Bronchial epithelial cell (primary cell): ENCODE results near the gene ALDH1A2. TPM values are rescaled to one million over a fixed set of nuclear protein-coding genes. Genes with fewer than 3 reads are reported as not detected.
"Not testable (repeated sequence)": the region's sequence is repeated elsewhere in the genome, so short reads cannot be mapped to it uniquely, and the experiment has no call there.

Experiments
- DNase-seq: peaks from one replicate; pipeline ENCODE4 v3.0.0-alpha.2; 2010; ENCODE audit warnings: low read depth
- FAIRE-seq: peaks from 2 replicates; lab custom pipeline; 2011; peaks lifted over from hg19 to GRCh38; lab: Jason Lieb, UNC
- H3K27me3 ChIP-seq: 2 replicates; pipeline ENCODE4 v1.5.1; 2011; ENCODE audit warnings: low read length; ENCODE audit not compliant: control insufficient read depth, insufficient read depth
- H3K36me3 ChIP-seq: 2 replicates; pipeline ENCODE4 v1.5.1; 2011; ENCODE audit warnings: low read length; ENCODE audit not compliant: control insufficient read depth, insufficient read depth
- H3K4me3 ChIP-seq: 2 replicates; pipeline ENCODE4 v1.5.1; 2011; ENCODE audit warnings: mild to moderate bottlenecking, low read depth, low read length, control low read depth
- CTCF ChIP-seq: IDR thresholded peaks from 2 replicates; pipeline ENCODE4 v1.5.1; 2011; ENCODE audit warnings: mild to moderate bottlenecking, moderate library complexity, low read length, control low read depth, inconsistent platforms; ENCODE audit not compliant: insufficient read depth, severe bottlenecking
- total RNA-seq: library from RNA; depleted of rRNA; stranded (reverse); fragments of >200 nt; gene quantifications from 2 replicates; pipeline ENCODE4 v1.2.1, GENCODE V29; 2014

The ALDH1A2 gene
- 0.79 and 1.9 TPM in 2 replicates for total RNA-seq

DNA sequence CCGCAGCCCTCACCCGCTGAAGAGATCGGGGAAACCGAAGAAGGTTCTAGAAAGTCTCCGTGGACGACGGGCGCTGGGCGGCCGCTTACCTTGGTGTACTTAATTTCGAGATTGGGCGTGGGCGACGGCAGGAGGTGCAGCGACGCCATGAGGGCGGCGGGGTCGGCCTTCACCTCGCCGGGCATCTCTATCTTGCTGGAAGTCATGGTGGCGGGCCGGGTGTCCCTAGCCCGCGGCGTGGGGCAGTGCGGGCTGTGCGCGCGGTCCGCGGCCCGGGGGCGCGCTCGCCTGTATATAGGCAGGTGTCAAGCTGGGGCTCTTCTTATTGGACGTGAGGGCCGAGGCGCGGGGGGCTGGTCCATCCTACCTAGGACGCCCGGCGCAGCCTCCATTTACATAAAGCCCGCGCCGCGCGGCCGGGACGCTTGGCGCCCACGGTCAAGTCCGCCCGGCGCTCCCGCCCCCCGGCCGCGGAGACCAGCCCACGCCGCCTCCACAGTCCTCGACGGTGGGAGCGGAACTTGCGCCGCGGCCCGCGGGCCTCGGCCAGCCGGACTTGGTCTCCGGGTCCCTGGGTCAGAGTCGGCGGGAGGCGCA, at the start of gene ALDH1A2:
Gene ALDH1A2, minus strand, starts transcription at position 267 of the 597 bp plus-strand sequence. Its CDS starts 61 bp downstream, at position 206.
- Histone ChIP-seq H3K4me3 (peak within 1 kb of the TSS; percentile 35), H3K36me3 (no peaks in the 10 kb centered on the region), H3K27me3 (peaks cover 16% of the 10 kb centered on the region)
- FAIRE-seq (no peak), DNase-seq (no peak)
- no peak for TF ChIP-seq CTCF

- H3K36me3 ChIP-seq: no peaks in the 10 kb centered on the region
- no peak overlapping the region for H3K4me3 ChIP-seq
- FAIRE-seq (no peak), DNase-seq (peak; percentile 8)
- TF ChIP-seq CTCF: no peak
- H3K27me3 ChIP-seq: peaks cover under 1% of the 10 kb centered on the region
Observed at GRCh38 chr15:58114812-58115211, 49.3 kb upstream of the ALDH1A2 start.

DNA sequence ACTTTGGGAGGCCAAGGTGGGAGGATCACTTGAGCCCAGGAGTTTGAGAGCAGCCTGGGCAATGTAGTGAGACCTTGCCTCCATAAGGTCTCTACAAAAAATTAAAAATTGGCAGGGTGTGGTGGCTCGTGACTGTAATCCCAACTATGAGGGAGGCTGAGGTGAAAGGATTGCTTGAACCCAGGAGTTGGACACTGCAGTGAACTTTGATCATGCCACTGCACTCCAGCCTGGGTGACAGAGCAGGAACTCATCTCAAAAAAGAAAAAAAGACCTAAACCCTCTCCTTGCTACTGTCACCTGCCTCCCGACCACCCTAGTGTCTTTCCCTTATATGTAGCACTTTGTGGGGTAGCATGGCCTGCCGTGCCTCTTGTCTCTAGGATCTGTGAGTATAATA, 48.9 kb upstream of the ALDH1A2 start:
- no peak for DNase-seq
- peaks cover 2% of the 10 kb centered on the region for H3K27me3 ChIP-seq
- no peak for TF ChIP-seq CTCF
- H3K4me3 ChIP-seq: no peak overlapping the region
- no peak for FAIRE-seq
- no peaks in the 10 kb centered on the region for H3K36me3 ChIP-seq

DNA sequence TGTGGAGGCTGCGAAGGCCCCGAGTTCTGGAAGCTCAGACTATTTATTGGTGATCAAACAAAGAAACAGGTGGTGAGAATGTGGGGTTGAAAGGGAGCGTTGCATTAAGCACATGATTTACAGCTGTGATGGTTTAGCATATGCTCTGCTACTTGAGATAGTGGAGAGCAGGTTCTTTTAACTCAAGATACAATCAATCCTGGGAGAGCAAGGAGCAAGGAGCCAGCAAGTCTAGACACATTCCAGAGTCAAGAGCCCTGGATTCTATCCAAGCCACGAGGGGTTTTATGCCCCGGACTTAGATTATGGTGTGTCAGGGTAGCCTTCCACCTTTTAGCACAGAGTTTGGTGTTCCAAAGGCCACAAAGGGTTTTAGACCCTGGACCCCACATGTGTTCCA, 47.8 kb upstream of the ALDH1A2 start:
- not testable (repeated sequence) for DNase-seq, H3K36me3 ChIP-seq, FAIRE-seq, H3K27me3 ChIP-seq, H3K4me3 ChIP-seq

DNA sequence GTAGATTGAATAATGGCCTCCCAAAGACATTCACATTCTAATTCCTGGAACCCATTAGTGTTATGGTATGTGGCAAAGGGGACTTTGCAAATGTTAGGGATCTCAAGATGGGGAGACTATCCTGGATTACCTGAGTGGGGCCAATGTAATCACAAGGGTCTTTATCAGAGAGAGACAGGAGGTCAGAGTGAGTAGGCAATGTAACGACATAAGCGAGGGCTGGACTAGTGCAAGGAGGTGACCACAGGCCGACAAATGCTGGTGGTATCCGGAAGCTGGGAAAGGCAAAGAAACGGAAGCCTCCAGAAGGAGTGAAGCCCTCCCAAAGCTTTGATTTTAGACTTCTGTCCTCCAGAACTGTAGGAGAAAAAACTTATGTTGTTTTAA, 46.2 kb upstream of the ALDH1A2 start:
- no peak for FAIRE-seq
- Histone ChIP-seq H3K27me3 (peaks cover 2% of the 10 kb centered on the region), H3K36me3 (no peaks in the 10 kb centered on the region), H3K4me3 (no peak overlapping the region)
- TF ChIP-seq CTCF: no peak
- no peak for DNase-seq

GRCh38 chr15:58110999-58111717, 45.6 kb upstream of the ALDH1A2 start:
- FAIRE-seq: peak; percentile 23
- peaks cover 2% of the 10 kb centered on the region for H3K27me3 ChIP-seq
- DNase-seq: no peak
- no peaks in the 10 kb centered on the region for H3K36me3 ChIP-seq
- H3K4me3 ChIP-seq: no peak overlapping the region
- TF ChIP-seq CTCF: no peak
